Stimulated activated CD8-positive, alpha-beta memory T cell treated with anti-CD3 and anti-CD28 coated beads, Interleukin-12 subunit alpha, Interleukin-12 subunit beta, amount 100 ng/mL, for 4 hours (primary cell): ENCODE data around the gene GPR176.
"Not testable (repeated sequence)": the region's sequence is repeated elsewhere in the genome, so short reads cannot be mapped to it uniquely, and the experiment has no call there.

ENCODE experiments used
- DNase-seq: peaks from one replicate; pipeline ENCODE4 v3.0.0-alpha.2; 2020; ENCODE audit warnings: low read depth

Gene GPR176

GRCh38 chr15:39856357-39856756 lies 63.7 kb downstream of the GPR176 start:
- DNase-seq: no peak

DNA sequence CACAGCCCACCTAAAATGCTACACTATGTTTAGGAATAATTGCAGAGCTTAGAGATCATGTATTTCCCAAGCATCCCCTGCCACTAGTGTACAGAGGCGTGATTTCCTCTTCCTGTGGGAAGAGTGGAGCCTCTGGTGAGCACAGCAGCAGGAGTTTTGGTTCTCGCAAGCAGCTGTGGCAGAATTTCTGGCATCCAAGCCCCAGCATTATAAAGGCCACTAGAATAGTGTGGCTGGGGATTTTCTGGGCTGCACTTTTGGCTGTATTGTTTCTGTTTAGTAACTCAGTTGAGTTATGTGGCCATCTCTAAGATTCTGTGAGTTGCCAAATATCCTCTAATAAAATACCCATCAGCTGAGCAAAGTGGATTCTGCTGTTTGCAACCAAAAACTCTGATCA lies 64.7 kb downstream of the GPR176 start:
- DNase-seq: no peak

DNA sequence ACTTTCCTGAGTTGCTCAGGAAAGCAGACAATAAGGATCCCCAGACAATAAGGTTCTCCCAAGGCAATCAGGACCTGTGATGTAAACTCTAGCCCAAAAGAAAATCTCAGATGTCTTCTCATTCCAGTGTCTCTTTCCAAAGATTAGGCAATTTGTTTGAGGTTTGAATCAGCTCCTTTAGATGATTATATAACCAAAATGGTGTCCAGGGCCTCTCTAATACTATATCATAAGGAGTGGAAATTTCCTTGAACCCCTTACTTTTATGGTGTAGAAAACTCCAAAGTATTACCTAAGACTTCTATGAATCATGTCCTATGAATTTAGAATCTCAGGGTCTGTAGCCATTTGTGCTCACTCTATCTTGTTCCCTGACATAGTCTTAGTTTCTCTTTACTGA lies 65.9 kb downstream of the GPR176 start:
- no peak for DNase-seq

GRCh38 chr15:39852250-39852649 lies 67.8 kb downstream of the GPR176 start:
- DNase-seq: no peak

DNA sequence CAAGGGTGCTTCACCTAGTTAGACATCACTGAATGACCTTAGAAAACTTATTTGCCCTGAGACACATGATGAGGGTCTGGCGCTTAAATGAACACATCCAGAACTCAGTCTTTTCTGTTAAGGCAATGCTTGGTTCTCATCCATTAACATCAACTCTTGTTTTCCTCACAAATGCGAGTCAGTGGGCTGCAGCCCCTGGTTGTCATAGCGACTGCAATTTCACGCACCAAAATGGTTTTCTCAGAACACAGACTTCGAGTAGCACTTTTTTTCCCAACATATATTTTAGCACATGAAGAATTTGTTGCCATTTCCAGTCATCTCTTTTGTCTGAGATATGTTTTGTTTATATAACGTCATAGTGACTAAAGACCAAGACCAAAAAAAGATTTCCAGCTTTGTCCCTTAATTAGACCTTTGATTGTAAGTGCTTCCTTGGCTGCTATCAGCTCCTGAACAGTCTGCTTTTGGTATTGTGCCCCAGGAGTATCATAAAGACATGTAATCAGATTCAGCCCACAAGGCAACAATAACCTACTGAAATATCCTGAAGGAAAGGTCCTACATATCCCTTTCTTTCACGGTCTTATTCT lies 68.5 kb downstream of the GPR176 start:
- no peak for DNase-seq

- no peak for DNase-seq
Measured at GRCh38 chr15:39850436-39850835, 69.6 kb downstream of the GPR176 start.

- no peak for DNase-seq
Measured at GRCh38 chr15:39846108-39846507, 74.0 kb downstream of the GPR176 start.

- DNase-seq: no peak
Measured at GRCh38 chr15:39845582-39845981, 74.5 kb downstream of the GPR176 start.

DNA sequence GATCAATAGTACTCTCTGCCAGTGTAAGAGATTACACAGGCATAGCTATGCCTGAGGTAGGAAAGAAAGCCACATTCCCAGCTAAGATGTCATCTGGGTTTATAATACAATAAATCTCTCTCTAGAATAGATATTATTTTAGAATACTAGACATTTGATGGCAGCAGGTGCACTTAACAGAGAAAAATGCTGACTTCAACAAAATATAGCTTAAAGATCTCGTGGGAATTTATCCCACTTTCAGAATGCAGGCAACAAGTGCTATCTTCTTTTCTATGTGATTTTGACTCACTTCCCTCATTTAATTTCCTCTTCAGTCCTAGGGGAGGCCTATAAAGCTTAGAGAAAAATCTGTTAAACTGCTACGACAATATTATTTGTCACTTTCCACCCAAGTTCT lies 76.5 kb downstream of the GPR176 start:
- DNase-seq: no peak

GRCh38 chr15:39837454-39837853 lies 82.6 kb downstream of the GPR176 start:
- DNase-seq: no peak

DNA sequence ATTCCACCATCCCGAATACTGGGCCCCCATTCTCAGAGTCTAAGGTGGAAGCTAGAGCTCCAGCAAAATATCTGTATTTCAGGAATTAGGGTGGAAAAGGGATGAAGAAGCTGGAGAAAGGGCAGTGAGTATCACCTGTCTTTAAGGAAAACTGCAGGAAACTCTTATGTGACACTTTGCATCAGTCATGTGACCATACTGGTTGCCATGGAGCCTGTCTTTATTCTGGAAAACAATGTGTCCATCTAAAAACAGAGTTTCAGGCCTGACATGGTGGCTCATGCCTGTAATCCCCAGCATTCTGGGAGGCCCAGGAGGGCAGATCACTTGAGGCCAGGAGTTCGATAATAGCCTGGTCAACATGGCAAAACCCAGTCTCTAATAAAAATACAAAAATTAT lies 84.5 kb downstream of the GPR176 start:
- DNase-seq: no peak

DNA sequence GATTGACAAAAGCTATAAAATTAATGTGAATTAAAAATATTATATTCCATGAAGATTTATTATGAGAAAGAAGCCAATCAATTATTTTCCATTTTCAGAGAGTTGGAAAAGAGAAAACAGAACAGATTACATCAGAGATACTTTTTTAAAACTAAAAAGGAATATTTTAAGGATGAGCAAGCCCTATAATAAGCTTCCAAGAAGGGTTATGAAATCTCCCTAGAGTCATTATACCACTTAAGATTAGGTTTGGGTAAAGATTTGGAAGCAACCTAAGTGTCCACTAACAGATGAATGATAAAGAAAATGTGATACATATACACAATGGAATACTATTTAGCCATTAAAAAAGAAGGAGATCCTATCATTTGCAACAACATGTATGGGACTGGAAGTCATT lies 85.8 kb downstream of the GPR176 start:
- DNase-seq: no peak

DNA sequence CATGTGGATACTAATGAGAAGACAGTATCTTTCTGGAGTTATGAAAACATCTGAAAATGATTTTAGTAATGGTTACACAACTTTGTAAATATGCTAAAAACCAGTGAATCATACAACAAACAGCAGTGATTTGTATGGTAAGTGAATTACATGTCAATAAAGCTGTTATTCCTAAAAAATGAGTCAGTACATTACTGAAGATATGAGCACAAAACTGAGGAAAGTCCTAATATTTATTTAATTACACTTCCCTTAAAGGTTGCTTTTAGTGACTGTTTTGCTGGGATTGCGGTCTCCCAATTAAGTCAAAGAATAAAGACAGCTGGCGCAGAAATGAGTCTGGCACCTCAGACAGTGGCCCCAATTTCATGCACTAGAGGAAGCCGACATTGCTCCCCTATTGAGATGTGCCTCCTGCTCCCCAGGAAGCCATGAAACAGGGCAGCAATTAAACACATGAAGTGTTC lies 86.5 kb downstream of the GPR176 start:
- DNase-seq: no peak

- DNase-seq: no peak
Measured at GRCh38 chr15:39830166-39830565, 89.9 kb downstream of the GPR176 start.

DNA sequence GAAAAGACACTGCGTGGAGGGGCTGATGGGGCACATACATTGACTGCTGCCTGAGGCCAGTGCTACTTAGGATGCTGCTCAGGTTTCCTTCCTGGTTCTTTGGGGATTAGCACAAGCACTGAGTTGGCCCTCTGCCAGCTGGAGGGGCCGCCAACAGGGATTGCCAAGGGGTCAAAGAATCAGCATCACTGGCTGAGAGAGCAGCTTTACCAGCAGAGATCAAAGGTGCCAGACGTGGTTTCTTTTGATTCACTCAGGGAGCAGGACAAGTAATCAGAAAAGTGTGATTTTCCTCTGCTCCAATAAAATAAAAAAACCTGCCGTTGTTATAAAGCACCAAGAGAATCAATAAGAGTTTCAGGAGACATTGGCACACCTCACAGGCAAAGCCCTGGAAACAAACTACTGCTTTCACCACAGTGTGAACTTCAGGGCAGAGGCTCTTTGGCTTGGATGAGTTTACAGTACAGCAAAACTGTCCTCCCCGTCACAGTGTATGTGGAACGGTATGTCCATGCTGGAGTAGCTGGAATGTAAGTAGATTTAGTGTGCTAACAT lies 91.6 kb downstream of the GPR176 start:
- DNase-seq: no peak

GRCh38 chr15:39826975-39827374 lies 93.1 kb downstream of the GPR176 start:
- no peak for DNase-seq

- DNase-seq: no peak
Measured at GRCh38 chr15:39823634-39824033, 96.4 kb downstream of the GPR176 start.

DNA sequence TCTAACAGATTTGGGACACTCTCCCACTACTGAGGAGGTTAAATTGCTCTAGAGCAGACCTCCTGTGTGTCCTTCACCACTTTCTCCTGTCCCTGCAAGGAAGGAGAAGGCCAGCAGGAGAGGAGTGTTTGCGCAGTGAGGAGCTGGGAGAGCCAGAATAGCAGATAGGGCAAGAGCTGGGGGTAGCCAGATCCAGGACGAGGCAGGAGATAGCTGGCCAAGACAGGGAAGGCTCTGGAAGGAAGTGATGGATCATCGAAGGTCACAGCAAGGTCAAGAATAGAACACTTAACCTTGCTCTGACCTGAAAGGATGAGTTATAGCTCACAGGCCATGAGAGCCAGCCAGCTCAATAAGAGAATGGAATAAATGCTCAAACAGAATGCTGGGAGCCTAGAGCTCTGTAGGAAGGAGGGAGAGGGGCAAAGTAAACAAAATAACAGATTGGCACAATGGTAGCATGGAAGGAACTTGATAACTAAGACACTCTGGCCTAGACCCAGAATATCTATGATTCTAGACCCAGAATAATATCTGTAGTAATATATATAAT lies 99.9 kb downstream of the GPR176 start:
- DNase-seq: no peak

- DNase-seq: no peak
Measured at GRCh38 chr15:39819533-39819932, 100.5 kb downstream of the GPR176 start.

GRCh38 chr15:39817892-39818291 lies 102.2 kb downstream of the GPR176 start:
- no peak for DNase-seq

GRCh38 chr15:39814489-39814888 lies 105.6 kb downstream of the GPR176 start:
- no peak for DNase-seq

GRCh38 chr15:39812651-39813050 lies 107.4 kb downstream of the GPR176 start:
- not testable (repeated sequence) for DNase-seq

DNA sequence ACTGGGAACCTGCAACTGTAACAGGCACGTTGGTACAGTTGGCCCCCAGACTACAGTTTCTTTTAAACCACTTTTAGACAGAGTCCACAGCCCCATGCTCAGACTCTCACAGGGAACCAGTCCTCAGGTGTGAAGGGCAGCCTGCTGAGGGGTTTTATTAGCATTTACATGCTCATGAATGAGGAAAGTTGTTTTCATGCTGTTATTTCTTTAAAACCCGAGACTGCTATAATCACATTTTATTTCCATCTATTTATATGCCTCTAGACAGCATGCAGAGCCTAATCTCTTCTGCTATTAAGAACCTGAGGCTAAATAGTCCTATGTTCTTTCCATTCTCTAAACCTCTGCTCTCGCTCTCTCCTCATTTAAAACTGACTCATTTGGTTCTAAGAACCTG lies 111.2 kb downstream of the GPR176 start:
- no peak for DNase-seq

DNA sequence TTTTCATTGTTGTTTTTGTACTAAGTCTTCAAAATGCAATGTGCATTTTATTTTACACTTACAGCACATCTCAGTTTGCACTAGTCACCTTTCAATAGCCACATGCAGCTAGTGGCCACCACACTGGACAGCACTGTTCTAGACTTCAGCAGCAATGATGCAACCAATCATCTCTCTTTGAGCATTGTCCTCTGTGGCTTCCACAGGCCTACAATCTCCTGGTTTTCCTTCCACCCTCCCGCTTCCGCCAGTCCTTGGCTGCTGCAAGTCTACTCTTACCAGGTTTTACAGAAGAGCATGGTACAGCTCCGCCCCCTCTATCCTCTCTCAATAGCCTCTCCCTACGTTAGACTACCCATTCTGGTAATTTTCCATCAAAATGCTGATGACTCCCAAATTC lies 112.3 kb downstream of the GPR176 start:
- no peak for DNase-seq
